GM18505 (cell line): ENCODE results near the gene UGT2B15.
"Not testable (repeated sequence)": the region's sequence is repeated elsewhere in the genome, so short reads cannot be mapped to it uniquely, and the experiment has no call there.

Source experiments
- ATAC-seq: cut with Tn5 transposase; IDR thresholded peaks from one replicate; pipeline ENCODE4 v1.9.1; 2021; ENCODE audit not compliant: unreplicated experiment
- POLR2A ChIP-seq: IDR thresholded peaks from 4 replicates; pipeline ENCODE4 v1.6.1; 2011; ENCODE audit warnings: borderline replicate concordance; ENCODE audit not compliant: insufficient read depth, insufficient read length; ENCODE audit errors: extremely low read depth

The UGT2B15 gene

DNA sequence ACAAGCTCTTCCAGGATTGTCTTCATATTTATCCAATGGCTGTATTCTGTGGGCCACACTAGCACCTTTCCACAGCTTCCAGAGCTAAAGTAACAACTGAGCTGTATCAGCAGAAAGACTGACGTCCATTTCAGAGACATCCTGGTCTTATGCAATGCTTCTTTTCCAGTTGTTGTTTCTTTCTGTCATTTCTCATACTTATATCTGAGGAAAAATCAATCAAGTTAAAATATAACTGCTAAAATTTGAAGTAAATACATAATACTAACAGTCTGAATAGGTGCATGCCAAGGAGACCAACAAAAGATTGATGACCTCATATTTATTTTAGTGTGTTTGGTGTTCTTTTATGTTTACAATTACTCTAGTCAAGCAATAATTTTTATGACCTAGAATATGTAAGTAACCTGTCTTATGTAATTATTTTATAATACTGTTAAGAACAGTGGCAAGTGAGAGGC lies at the start of gene UGT2B15:
TSS of gene UGT2B15 (minus strand) at position 174 of the 461 bp plus-strand sequence. CDS start at position 140, 34 bp downstream.
- not testable (repeated sequence) for ATAC-seq

DNA sequence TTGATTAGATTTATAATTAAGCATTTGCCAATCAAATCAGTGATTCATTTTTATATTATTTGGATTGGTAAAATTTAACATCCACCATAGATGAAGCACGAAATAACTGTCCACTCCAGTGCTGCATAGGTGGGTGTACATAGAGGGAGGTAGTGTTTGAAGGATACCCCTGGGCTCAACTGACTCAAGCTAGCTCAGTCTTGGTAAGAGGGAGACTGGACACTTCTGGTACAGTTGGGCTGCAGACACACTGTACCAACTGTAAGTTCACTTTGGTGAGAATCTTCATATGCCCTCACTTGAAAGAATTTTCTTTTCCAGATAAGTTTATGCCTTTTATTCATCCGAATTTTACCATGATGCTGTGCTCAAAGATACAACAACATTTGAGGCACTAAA lies 48.6 kb upstream of the UGT2B15 start:
- no peak for TF ChIP-seq POLR2A
- ATAC-seq = no peak

DNA sequence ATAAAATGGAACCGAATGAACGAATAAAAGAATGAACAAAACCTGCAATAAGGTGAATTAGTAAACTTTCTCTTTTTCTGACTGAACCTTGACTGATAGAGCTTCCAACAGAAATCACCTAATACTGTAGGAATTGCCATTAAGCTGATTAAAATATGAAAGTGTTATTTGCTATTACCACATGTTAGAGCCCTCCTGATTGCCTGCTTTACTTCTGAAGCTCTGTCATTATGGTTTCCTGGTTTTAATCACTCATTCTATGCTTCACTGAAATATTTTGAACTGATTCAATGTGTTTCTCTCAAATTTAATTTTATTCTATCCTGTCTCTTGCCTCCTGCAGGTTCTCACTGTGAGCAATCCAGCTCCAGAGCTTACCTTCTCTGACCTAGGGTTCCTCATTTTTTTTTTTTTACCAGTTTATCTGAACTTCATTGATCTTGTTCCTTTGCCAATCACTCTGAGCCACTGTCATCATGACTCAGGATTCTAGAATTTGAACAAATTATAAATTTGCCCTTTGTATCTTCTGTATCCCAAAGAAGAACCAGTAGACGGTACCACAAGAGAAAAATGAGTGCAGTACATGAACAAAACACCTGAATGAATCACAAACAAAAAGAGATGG lies 48.1 kb upstream of the UGT2B15 start:
- no peak for ATAC-seq
- no peak for TF ChIP-seq POLR2A

DNA sequence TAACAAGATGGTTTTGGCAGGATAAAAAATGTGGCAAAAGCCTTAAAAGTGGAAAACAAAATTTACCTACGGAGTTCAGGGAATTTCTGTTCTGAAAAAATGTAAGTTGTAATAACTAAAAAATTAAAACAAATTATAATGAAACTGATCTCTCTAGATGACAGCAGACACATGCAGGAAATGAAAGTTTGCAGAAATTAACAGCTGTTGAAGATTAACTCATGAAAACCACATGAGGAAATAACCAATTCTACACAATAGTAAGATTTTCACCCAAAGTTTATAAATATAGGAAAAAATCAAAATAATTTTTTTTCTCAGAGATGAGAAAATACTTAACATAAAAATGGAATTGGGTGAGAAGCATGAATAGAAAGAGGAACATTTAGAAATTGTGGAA lies 47.5 kb upstream of the UGT2B15 start:
- ATAC-seq = no peak
- TF ChIP-seq POLR2A = no peak

DNA sequence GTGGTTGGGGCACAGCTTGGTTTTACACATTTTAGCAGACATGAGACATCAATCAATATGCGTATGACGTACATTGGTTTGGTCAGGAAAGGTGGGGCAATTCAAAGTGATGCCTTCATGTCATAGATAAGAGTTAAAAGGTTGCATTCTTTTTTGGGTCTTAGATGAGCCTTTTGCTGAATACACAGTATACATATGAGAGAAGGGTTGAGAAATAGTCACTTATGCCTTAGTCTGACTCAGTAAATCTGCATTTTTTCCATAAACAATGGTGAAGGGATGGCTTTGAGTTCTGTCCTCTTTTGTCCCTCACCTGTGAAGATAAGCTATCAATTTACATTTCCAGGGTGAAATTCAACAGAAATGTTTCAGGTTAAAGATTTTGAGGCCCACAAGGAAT lies 43.9 kb upstream of the UGT2B15 start:
- TF ChIP-seq POLR2A = no peak
- no peak for ATAC-seq

DNA sequence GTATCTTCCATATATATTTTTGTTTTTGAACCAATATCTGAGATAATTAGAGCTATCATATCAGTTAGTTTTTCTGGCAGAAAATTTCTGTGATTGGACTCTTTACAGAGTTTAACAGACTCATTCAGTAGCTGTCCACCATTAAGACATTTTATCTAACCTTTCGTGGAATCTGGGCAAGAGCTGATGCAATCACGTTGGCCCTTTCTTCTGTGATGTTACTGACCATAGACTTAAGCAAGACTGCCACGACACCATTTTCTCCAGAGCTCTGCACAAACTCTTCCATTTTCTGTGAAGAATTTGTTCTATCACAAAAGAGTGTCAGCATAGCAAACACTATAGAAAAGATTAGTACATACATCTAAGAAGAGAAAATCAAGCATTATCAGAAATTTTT lies 41.8 kb upstream of the UGT2B15 start:
- no peak for TF ChIP-seq POLR2A
- ATAC-seq = no peak

DNA sequence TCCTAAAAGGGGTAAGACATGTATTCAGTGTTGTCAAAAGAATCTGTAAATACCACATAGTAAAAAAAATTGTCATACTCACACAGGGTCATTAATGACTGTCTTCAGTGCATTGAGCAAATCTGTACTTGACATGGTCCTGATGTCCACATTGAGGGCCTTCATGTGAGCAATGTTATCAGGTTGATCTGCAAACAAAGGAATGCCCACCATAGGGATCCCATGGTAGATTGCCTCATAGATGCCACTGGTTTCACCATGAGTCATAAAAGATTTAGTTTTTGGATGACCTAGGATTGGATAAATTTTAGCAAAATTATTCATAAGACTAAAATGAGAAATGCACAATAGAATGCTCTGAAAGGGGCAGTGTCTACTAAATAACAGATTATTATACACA lies 38.1 kb upstream of the UGT2B15 start:
- ATAC-seq = no peak
- no peak for TF ChIP-seq POLR2A

DNA sequence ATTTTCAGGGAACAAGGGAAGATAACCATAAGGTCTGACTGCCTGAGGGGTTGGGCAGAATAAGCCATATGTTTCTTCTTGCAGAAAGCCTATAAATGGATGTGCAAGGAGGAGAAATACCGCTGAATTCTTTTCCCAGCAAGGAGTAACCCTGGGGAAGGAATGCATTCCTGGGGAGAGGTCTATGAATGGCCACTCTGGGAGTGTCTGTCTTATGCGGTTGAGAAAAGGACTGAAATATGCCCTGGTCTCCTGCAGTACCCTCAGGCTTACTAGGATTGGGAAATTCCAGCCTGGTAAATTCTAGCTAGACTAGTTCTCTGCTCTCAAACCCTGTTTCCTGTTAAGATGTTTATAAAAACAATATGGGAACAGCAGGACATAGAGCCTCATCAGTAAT lies 32.7 kb upstream of the UGT2B15 start:
- not testable (repeated sequence) for ATAC-seq

DNA sequence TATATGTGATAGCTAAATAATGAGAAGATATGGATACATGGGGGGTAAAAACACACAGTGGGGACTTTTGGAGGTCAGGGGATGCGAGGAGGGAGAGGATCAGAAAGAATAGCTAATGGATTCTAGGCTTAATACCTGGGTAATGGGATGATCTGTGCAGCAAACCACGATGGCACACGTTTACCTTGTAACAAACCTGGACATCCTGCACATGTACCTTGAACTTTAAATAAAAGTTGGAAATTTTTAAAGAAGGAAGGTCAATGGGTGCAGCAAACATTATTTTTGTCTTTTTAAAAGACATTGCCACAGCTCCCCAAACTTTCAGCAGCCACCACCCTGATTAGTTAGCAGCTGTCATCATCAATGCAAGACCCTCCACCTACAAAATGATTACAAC lies 29.7 kb upstream of the UGT2B15 start:
- no peak for ATAC-seq
- no peak for TF ChIP-seq POLR2A

DNA sequence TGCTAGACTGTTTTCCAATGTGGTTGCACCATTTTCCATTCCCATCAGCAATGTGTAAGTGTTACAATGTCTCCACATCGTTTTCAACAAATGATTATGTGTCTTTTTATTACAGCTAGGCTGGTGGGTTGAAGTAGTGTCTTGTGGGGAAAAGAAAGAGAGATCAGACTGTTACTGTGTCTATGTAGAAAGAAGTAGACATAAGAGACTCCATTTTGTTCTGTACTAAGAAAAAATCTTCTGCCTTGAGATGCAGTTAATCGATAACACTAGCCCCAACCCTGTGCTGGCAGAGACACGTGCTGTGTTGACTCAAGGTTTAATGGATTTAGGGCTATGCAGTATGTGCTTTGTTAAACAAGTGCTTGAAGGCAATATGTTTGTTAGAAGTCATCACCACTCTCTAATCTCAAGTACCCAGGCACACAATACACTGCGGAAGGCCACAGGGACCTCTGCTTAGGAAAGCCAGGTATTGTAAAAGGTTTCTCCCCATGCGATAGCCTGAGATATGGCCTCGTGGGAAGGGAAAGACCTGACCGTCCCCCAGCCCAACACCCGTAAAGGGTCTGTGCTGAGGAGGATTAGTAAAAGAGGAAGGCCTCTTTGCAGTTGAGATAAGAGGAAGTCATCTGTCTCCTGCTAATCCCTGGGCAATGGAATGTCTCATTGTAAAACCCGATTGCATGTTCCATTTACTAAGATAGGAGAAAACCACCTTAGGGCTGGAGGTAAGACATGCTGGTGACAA lies 23.0 kb upstream of the UGT2B15 start:
- no peak for TF ChIP-seq POLR2A

DNA sequence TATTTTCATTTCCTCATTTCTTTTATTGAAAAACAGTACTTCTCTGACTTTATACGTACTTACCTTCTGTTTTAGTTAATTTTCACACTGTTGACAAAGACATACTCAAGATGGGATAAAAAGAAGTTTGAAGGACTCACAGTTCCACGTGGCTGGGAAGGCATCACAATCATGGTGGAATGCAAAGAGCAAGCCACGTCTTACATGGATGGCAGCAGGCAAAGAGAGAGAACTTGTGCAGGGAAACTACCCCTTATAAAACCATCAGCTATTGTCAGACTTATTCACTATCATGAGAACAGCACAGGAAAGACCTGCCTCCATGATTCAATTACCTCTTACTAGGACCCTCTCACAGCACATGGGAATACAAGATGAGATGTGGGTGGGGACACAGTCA lies 20.7 kb upstream of the UGT2B15 start:
- no peak for TF ChIP-seq POLR2A
- no peak for ATAC-seq

More for the DNA sequence above, 23.0 kb upstream of the UGT2B15 start:
- no peak for ATAC-seq

DNA sequence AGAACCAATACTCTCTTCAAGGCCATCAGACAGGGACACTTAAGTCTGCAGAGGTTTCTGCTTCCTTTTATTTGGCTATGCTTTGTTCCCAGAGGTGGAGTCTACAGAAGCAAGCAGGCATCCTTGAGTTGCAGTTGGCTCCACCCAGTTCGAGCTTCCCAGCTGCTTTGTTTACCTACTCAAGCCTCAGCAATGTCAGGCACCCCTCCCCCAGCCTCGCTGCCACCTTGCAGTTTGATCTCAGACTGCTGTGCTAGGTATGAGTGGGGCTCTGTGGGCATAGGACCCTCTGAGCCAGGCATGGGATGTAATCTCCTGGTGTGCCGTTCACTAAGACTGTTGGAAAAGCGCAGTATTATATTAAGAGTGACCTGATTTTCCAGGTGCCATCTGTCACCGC lies 12.6 kb upstream of the UGT2B15 start:
- no peak for TF ChIP-seq POLR2A
- no peak for ATAC-seq

DNA sequence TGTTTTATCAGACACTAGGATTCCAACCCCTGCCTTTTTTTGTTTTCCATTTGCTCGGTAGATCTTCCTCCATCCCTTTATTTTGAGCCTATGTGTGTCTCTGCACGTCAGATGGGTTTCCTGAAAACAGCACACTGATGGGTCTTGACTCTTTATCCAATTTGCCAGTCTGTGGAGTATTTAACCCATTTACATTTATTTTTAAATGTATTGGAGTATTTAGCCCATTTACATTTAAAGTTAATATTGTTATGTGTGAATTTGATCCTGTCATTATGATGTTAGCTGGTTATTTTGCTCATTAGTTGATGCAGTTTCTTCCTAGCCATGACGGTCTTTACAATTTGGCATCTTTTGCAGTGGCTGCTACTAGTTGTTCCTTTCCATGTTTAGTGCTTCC lies 10.8 kb upstream of the UGT2B15 start:
- ATAC-seq = not testable (repeated sequence)

DNA sequence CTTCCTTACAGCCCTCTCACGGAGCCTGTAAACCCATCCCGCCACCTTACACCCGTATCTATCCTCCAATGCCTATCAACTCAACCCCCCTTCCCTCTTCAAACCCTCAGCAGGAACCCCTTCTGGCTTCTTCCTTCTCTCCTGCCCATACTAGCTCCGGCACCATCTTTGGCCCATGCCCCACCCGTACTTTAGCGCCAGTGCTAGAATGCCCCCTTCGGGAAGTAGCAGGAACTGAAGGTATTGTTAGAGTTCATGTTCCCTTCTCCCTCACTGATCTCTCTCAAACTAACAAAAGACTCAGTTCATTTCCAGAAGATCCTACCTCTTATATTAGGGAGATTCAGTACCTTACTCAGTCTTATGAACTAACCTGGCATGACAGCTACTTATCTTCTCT lies 2.7 kb upstream of the UGT2B15 start:
- ATAC-seq = no peak
- no peak for TF ChIP-seq POLR2A

DNA sequence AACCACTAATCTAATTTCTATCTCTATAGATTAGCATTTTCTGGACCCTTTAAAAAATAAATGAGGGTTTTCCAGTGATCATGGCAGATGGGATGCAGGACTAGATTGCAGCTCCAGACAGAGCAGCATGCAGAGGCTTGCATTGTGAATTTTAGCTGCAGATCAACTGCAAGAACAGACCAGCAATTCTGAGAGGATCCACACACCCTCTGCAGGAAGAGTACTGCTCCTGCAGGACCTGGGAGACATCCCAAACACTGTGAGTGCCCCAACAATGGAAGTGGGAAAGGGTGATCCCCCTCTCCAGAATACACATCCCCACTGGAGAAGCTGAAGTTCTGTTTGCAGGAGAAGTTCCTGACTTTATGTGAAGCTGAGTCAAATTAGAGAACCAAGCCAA lies 765 bp upstream of the UGT2B15 start:
- not testable (repeated sequence) for ATAC-seq

DNA sequence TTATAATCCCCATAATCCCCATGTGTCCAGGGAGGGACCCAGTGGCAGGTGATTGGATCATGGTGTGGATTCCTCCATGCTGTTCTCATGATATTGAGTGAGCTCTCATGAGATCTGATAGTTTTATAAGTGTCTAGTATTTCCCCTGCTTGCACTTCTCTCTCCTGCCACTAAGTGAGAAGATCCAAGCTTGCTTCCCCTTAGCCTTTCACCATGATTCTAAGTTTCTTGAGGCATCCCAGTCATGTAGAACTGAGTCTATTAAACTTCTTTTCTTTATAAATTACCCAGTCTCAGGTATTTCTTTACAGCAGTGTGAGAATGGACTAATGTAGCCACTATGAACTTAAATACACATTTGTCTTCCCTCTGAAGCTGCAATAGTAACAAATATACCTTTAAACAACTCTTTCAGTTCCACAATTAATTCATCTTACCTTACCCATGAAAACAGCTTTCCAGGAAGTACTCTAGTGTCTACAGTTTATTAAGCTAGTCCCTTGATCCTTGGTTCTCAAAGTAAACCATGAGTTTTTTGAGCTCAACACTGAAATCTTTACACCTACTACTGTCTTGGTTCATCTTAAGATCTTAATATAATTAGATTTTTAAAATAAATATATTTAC lies 1.8 kb downstream of the UGT2B15 start:
- ATAC-seq = peak; percentile 47

DNA sequence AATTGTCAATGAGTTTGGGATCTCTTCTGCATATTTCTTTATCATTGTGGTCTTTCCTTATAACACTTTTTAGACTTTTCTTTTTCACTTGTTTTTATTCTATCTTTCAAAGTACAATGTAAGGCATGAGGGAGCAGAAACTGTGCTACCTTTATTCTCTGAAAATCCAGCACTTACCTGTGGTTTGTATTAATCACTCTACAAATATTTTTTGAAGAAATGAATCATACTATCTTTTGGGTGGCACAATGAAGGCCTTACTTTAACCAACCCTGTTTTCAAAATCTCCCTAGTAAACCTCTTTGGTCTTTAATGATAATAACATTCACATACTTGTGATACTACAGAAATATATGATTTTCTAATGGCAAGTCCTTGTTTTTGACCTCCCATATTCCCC lies 2.9 kb downstream of the UGT2B15 start:
- not testable (repeated sequence) for ATAC-seq

DNA sequence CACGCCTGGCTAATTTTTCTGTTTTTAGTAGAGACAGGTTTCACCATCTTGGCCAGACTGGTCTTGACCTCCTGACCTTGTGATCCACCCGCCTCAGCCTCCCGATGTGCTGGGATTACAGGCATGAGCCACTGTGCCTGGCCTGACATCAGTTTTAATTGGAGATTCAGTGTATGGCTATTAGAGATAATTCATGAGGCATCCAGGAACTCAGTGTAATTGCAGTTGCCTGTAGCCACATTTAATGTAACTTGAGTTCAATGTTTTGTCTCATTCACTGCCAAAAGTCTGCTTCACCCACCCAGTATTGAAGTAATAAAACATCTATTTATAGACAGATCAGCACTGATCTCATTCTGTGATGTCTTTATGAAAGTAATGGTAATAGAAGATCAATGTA lies 5.7 kb downstream of the UGT2B15 start:
- ATAC-seq = not testable (repeated sequence)

DNA sequence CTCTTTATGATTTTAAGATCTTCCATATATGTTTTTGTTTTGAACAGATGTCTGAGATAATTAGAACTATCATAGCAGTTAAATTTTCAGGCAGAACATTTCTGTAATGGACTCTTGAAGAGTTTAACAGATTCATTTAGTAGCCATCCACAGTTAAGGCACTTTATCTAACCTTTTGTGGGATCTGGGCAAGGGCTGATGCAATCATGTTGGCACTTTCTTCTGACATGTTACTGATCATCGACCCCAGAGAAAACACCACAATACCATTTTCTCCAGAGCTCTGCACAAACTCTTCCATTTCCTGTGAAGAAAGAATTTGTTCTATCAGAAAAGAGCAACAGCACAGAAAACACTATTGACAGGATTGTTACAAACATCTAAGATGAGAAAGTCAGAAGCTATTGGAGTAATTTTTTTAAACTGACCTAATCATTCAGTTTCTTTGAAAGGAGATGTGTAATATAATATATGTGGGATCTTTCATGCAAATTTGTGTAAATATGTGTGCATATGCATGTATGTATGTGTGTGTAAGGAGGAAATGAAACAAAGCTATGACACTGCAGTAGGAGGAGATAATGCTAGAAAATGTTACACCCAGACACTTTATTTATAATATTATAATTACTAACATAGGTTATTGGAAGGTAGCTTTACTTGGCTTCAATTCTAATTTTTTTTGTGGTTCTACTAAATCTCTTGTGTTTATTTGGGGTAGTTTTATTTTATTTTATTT lies 7.4 kb downstream of the UGT2B15 start:
- not testable (repeated sequence) for ATAC-seq
